Ramos (cell line): ENCODE results near the gene ANKRD33.

Experiments
- in situ Hi-C: fragments of 300-500 bp; cut with MboI; formaldehyde crosslinking; loops from one replicate; pipeline ENCODE4 v1.14.3; 2022; ENCODE audit warnings: low sequenced_read_pairs; ENCODE audit not compliant: unreplicated experiment

The ANKRD33 gene

GRCh38 chr12:51932218-51933076, 44.5 kb downstream of the ANKRD33 start:
- in situ Hi-C loops = no loop called here

GRCh38 chr12:51934080-51934479, 46.2 kb downstream of the ANKRD33 start:
- in situ Hi-C loops = no loop called here

- in situ Hi-C loops = no loop called here
Observed at GRCh38 chr12:51937926-51938325, 50.0 kb downstream of the ANKRD33 start.

- in situ Hi-C loops = no loop called here
Observed at GRCh38 chr12:51938726-51939125, 50.8 kb downstream of the ANKRD33 start.

GRCh38 chr12:51941011-51941581, 53.2 kb downstream of the ANKRD33 start:
- in situ Hi-C loops = no loop called here
